CD8-positive, alpha-beta memory T cell (primary cell): ENCODE measurements around the gene ACTL6B. TPM values are rescaled to one million over a fixed set of nuclear protein-coding genes. Genes with fewer than 3 reads are reported as not detected.
A peak's percentile ranks its signal among the peaks of the same experiment; 100 is the strongest.

Source experiments
- CTCF ChIA-PET: fragments of 350-600 bp; sonication (Branson Sonifier 250); formaldehyde crosslinking; loops from one replicate; lab custom pipeline; 2021; ENCODE audit warnings: antibody characterized with exemption; lab: Charles Lee
- POLR2A ChIA-PET: fragments of 350-600 bp; sonication (Branson Sonifier 250); formaldehyde crosslinking; loops from one replicate; lab custom pipeline; 2021; ENCODE audit warnings: antibody characterized with exemption; lab: Charles Lee
- DNase-seq, 5 donors: peaks; one replicate each; pipeline versions ENCODE4 v3.0.0 to v3.0.0-alpha.2; 2020 to 2022; ENCODE audit warnings: mixed read lengths in 1 of 5
- H3K27ac ChIP-seq: one replicate; pipeline ENCODE4 v1.7.0; 2013; ENCODE audit warnings: low read depth, mild to moderate bottlenecking, low read length, moderate library complexity
- H3K27me3 ChIP-seq: 2 replicates; pipeline ENCODE4 v1.7.0; 2013; ENCODE audit warnings: low read length, mild to moderate bottlenecking; ENCODE audit not compliant: insufficient read depth, poor library complexity, severe bottlenecking
- H3K36me3 ChIP-seq: 2 replicates; pipeline ENCODE4 v1.7.0; 2013; ENCODE audit warnings: mild to moderate bottlenecking, low read length, moderate library complexity; ENCODE audit not compliant: insufficient read depth
- H3K4me1 ChIP-seq: 2 replicates; pipeline ENCODE4 v1.7.0; 2013; ENCODE audit warnings: mild to moderate bottlenecking, low read length, moderate library complexity; ENCODE audit not compliant: insufficient read depth
- H3K4me3 ChIP-seq: 2 replicates; pipeline ENCODE4 v1.7.0; 2013; ENCODE audit warnings: mild to moderate bottlenecking, low read length
- H3K9me3 ChIP-seq: 2 replicates; pipeline ENCODE4 v1.7.0; 2013; ENCODE audit warnings: mild to moderate bottlenecking, low read length
- H3K27ac Mint-ChIP-seq, 8 donors: one replicate each; pipeline ENCODE4 v1.8.0; 2020 to 2021; ENCODE audit warnings: mixed read lengths in 8 of 8, mild to moderate bottlenecking in 6 of 8, inconsistent platforms in 3 of 8, moderate library complexity in 3 of 8
- H3K27me3 Mint-ChIP-seq, 2 donors: one replicate each; pipeline ENCODE4 v1.8.0; 2020 to 2021; ENCODE audit warnings: mixed read lengths in 2 of 2, mild to moderate bottlenecking in 1 of 2, moderate library complexity in 1 of 2
- H3K36me3 Mint-ChIP-seq, 3 donors: one replicate each; pipeline ENCODE4 v1.8.0; 2020 to 2021; ENCODE audit warnings: mixed read lengths in 3 of 3, inconsistent platforms in 1 of 3, mild to moderate bottlenecking in 1 of 3
- H3K4me1 Mint-ChIP-seq, 3 donors: one replicate each; pipeline ENCODE4 v1.8.0; 2020 to 2021; ENCODE audit warnings: mixed read lengths in 3 of 3, inconsistent platforms in 1 of 3, mild to moderate bottlenecking in 1 of 3
- H3K4me3 Mint-ChIP-seq, 7 donors: one replicate each; pipeline ENCODE4 v1.8.0; 2020 to 2021; ENCODE audit warnings: mixed read lengths in 7 of 7, mild to moderate bottlenecking in 6 of 7, moderate library complexity in 4 of 7, inconsistent platforms in 2 of 7
- H3K9me3 Mint-ChIP-seq, 5 donors: one replicate each; pipeline ENCODE4 v1.8.0; 2020 to 2022; ENCODE audit warnings: mixed read lengths in 5 of 5, mild to moderate bottlenecking in 3 of 5, moderate library complexity in 2 of 5, inconsistent platforms in 1 of 5
- polyA plus RNA-seq: library from polyadenylated mRNA; unstranded; fragments of 300-500 nt; fragmentation: Illumina TruSeq; gene quantifications from one replicate; pipeline ENCODE4 v1.2.3, GENCODE V29; 2021
- total RNA-seq, 2 experiments: library from RNA; stranded (reverse); gene quantifications; one replicate each; pipeline ENCODE4 v1.2.3, GENCODE V29; 2021

ACTL6B gene
- total and polyA plus RNA-seq, 3 experiments from 2014 or later, result not detected

DNA sequence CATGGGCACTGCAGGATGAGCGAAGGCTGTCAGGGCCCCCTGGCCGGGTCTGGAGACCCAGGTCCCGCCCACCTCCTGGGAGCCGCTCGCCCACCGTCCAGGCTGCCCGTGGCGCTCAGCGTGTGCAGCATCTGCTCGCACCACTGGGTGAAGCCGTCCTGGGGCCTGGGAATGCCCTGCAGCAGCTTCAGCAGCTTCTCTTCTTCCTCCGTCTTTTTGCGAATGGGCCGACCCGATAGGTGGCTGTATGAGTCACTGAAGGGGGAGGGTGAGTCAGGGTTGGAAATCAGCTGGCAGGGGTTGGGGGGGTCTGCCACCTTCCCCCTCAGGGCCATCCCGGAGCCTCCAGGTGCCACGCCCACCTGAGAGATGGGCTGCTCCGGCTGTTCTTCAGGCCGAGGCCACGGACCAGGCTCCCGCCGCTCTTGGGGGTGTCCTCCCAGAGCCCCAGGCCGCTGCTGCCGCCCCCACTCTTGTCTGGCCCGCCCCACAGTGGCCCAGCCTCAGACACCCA is 26.0 kb upstream of the ACTL6B start:
- Mint-ChIP-seq H3K4me3 (no peak overlapping the region), H3K4me1 (peaks cover 24 to 37% (median 27%) of the 10 kb centered on the region in 3 donors), H3K36me3 (peaks cover 0 to 80% (median 2%) of the 10 kb centered on the region in 3 donors), H3K27me3 (no peaks in the 10 kb centered on the region), H3K9me3 (no peaks in the 10 kb centered on the region), H3K27ac (no peak overlapping the region)
- Histone ChIP-seq H3K27me3 (no peaks in the 10 kb centered on the region), H3K4me1 (peaks cover 16% of the 10 kb centered on the region), H3K4me3 (no peak overlapping the region), H3K9me3 (no peaks in the 10 kb centered on the region), H3K36me3 (peaks cover 18% of the 10 kb centered on the region), H3K27ac (no peak overlapping the region)
- ChIA-PET POLR2A (interaction anchor here (0.6 to 1.2 kb wide), 2 partner anchors 8 to 11 kb away, joined by 4 read pairs; no protein-coding TSS in a partner anchor), CTCF (interaction anchor here (1.1 to 8.8 kb wide), 3 partner anchors 10 to 96 kb away, joined by 3 to 91 read pairs (median 6); partner anchors contain the start of genes FBXO24, GIGYF1 and LRCH4)
- no peak for DNase-seq

DNA sequence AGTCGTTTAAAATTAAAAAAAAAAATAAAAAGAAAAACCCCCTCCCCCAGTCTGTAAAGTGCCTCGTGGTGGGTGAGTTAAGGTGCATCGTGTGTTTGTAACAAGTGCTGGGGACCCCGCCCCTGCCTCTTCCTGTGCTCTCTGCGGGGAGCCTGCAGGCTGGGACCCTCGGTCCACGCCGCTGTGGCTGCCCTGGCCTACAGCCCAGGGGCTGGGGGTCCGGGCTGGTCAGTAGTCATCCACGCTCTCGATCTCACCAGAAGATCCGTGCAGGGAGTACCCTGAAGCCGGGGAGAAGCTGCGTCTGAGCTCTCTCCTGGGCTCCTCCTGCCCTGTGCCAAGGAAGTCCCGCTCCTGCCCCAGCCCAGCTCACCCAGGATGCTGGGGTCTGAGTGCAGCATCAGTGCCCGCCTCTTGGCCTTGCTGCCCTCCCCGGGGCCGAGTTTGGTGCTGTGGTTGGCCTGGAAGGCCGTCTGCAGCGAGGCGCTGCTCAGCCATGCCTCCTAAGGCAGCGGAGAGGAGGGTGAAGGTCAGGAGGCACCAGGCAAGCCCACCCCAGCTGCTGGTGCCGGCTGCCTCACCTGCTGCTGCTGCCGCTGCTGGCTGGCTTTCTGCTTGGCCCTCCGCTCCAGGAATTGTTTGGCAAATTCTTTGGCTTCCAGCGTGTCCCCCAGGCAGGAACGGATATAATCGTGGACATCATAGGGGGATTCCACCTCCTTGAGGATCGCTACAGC is 25.4 kb upstream of the ACTL6B start:
- Mint-ChIP-seq H3K4me3 (no peak overlapping the region), H3K27me3 (no peaks in the 10 kb centered on the region), H3K9me3 (no peaks in the 10 kb centered on the region), H3K27ac (peak overlapping the region in 1 of 8 donors; percentile 26), H3K4me1 (peaks cover 25 to 42% (median 29%) of the 10 kb centered on the region in 3 donors), H3K36me3 (peaks cover 0 to 80% (median 2%) of the 10 kb centered on the region in 3 donors)
- no peak overlapping the region for H3K4me3 ChIP-seq
- H3K36me3 ChIP-seq, result peaks cover 24% of the 10 kb centered on the region
- peaks cover 18% of the 10 kb centered on the region for H3K4me1 ChIP-seq
- ChIA-PET CTCF (interaction anchor here (8.8 kb wide), 1 partner anchor 11 kb away, joined by 91 read pairs; the partner anchor contains the start of gene GIGYF1), POLR2A (interaction anchor here (0.6 to 1.2 kb wide), 3 partner anchors 7 to 77 kb away, joined by 3 to 4 read pairs (median 4); no protein-coding TSS in a partner anchor)
- H3K27me3 ChIP-seq, result no peaks in the 10 kb centered on the region
- H3K9me3 ChIP-seq, result no peaks in the 10 kb centered on the region
- H3K27ac ChIP-seq, result no peak overlapping the region
- DNase-seq, result no peak

GRCh38 chr7:100680576-100681271 is 24.5 kb upstream of the ACTL6B start:
- H3K4me1 Mint-ChIP-seq, result peaks cover 29 to 46% (median 33%) of the 10 kb centered on the region in 3 donors
- H3K36me3 ChIP-seq, result peaks cover 28% of the 10 kb centered on the region
- ChIA-PET POLR2A (interaction anchor here (0.6 to 2.0 kb wide), 4 partner anchors 14 to 95 kb away, joined by 3 to 9 read pairs (median 5); partner anchors contain the start of genes FBXO24, LRCH4 and POP7), CTCF (interaction anchor here (0.9 to 8.8 kb wide), 4 partner anchors 12 to 25 kb away, joined by 3 to 91 read pairs (median 4); partner anchors contain the start of genes GIGYF1 and POP7)
- DNase-seq, result no peak
- peaks cover 24% of the 10 kb centered on the region for H3K4me1 ChIP-seq
- H3K27ac Mint-ChIP-seq, result peak overlapping the region in 7 of 8 donors; percentile 8 to 66 (median 45)
- H3K27me3 ChIP-seq, result no peaks in the 10 kb centered on the region
- peaks cover 0 to 2% of the 10 kb centered on the region in 2 donors for H3K27me3 Mint-ChIP-seq
- no peak overlapping the region for H3K27ac ChIP-seq
- no peak overlapping the region for H3K4me3 ChIP-seq
- no peaks in the 10 kb centered on the region for H3K9me3 ChIP-seq
- peak overlapping the region in 2 of 7 donors; percentile 6 to 70 for H3K4me3 Mint-ChIP-seq
- no peaks in the 10 kb centered on the region for H3K9me3 Mint-ChIP-seq
- peaks cover 0 to 77% (median 2%) of the 10 kb centered on the region in 3 donors for H3K36me3 Mint-ChIP-seq

DNA sequence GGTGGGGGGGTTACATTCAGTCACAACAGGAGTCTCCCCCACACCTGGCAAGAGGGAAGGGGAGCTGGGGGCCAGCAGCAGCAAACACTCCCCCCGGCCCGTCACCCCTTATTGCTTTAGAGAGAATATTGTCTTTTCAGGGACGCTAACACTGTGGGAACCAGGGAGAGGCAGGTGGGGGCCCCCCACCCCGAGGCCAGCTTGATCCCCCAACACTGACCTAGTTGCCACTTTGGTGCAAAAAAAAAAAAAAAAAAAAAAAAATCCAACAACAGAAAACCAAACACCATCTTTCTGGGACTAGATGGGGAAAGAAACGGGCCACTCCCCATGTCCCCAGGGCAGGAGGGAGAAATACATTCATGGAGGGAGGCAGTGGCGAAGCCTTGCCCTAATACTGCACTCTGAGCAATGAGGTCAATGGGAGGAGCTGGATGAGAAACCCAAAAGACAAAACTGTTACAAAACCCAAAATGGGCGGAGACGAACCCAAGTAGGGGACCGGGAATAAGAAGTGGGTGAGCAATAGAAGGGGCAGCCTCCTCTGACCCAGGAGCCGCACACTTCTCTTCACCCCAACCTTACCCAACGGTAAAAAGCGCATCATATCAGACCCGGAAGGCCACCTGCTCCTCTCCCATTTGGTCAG is 23.8 kb upstream of the ACTL6B start:
- no peaks in the 10 kb centered on the region for H3K9me3 Mint-ChIP-seq
- H3K4me3 Mint-ChIP-seq, result peak overlapping the region in 1 of 7 donors; percentile 70
- peak overlapping the region; percentile 8 to 94 (median 51) for H3K27ac Mint-ChIP-seq
- no peak overlapping the region for H3K27ac ChIP-seq
- peaks cover 28% of the 10 kb centered on the region for H3K36me3 ChIP-seq
- POLR2A ChIA-PET, result interaction anchor here (0.6 to 2.0 kb wide), 6 partner anchors 9 to 682 kb away, joined by 3 to 12 read pairs (median 9); partner anchors contain the start of genes FBXO24 and LRCH4
- no peaks in the 10 kb centered on the region for H3K27me3 ChIP-seq
- H3K27me3 Mint-ChIP-seq, result peaks cover 0 to 2% of the 10 kb centered on the region in 2 donors
- CTCF ChIA-PET, result interaction anchor here (0.7 to 8.8 kb wide), 6 partner anchors 12 to 116 kb away, joined by 3 to 91 read pairs (median 4); partner anchors contain the start of genes GIGYF1 and POP7
- H3K9me3 ChIP-seq, result no peaks in the 10 kb centered on the region
- no peak for DNase-seq
- peaks cover 29 to 46% (median 33%) of the 10 kb centered on the region in 3 donors for H3K4me1 Mint-ChIP-seq
- H3K4me1 ChIP-seq, result peaks cover 24% of the 10 kb centered on the region
- H3K36me3 Mint-ChIP-seq, result peaks cover 0 to 73% (median 0%) of the 10 kb centered on the region in 3 donors
- no peak overlapping the region for H3K4me3 ChIP-seq

DNA sequence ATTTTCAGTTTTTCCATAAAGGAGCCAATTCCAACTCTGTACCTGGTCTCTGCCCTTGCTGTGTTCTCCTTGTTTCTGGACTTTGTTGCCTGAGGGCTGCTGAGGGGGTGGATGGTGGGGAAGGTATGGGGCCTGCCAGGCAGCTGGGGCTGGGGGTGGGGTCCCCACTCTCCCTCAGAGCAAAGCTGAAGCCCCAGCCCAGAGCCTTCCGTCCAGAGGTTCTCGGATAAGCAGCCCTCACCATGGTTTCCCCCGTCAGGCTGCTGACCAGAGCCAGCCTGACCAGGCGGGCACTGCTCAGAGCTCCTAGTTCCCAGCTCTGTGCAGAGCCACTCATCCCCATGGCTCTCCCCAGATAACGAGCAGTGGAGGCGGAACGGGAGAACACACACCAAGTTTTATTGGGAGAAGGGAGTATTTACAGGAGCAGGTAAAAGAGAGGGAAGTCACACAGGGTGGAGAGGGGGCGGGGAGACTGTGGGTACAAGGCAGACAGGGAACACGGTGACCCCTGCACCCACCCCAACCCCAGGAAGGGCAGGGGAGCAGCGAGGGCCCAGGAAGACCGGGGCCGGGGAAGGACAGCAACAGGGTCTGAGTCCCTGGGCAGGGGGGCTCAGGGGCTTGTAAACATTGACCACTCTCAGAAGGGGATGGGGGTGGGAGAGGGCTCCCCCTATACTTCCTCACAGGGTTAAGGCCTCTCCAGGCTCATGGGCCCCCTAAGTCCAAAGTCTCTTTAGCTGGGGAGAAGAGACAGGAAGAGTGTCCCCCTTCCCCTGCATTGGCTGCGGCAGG is 23.1 kb upstream of the ACTL6B start:
- peaks cover 29 to 46% (median 33%) of the 10 kb centered on the region in 3 donors for H3K4me1 Mint-ChIP-seq
- ChIA-PET CTCF (interaction anchor here (0.7 to 8.8 kb wide), 4 partner anchors 13 to 115 kb away, joined by 3 to 91 read pairs (median 12); partner anchors contain the start of genes GIGYF1 and POP7), POLR2A (interaction anchor here (0.6 to 2.0 kb wide), 5 partner anchors 10 to 681 kb away, joined by 3 to 12 read pairs (median 9); partner anchors contain the start of genes FBXO24 and LRCH4)
- H3K36me3 Mint-ChIP-seq, result peaks cover 0 to 70% (median 0%) of the 10 kb centered on the region in 3 donors
- Histone ChIP-seq H3K27ac (no peak overlapping the region), H3K27me3 (no peaks in the 10 kb centered on the region), H3K4me1 (peaks cover 24% of the 10 kb centered on the region), H3K4me3 (no peak overlapping the region), H3K9me3 (no peaks in the 10 kb centered on the region), H3K36me3 (peaks cover 28% of the 10 kb centered on the region)
- peaks cover 0 to 1% (median 0%) of the 10 kb centered on the region in 5 donors for H3K9me3 Mint-ChIP-seq
- H3K27ac Mint-ChIP-seq, result peak overlapping the region in 6 of 8 donors; percentile 12 to 94 (median 68)
- no peak overlapping the region for H3K4me3 Mint-ChIP-seq
- peaks cover 0 to 2% of the 10 kb centered on the region in 2 donors for H3K27me3 Mint-ChIP-seq
- no peak for DNase-seq

DNA sequence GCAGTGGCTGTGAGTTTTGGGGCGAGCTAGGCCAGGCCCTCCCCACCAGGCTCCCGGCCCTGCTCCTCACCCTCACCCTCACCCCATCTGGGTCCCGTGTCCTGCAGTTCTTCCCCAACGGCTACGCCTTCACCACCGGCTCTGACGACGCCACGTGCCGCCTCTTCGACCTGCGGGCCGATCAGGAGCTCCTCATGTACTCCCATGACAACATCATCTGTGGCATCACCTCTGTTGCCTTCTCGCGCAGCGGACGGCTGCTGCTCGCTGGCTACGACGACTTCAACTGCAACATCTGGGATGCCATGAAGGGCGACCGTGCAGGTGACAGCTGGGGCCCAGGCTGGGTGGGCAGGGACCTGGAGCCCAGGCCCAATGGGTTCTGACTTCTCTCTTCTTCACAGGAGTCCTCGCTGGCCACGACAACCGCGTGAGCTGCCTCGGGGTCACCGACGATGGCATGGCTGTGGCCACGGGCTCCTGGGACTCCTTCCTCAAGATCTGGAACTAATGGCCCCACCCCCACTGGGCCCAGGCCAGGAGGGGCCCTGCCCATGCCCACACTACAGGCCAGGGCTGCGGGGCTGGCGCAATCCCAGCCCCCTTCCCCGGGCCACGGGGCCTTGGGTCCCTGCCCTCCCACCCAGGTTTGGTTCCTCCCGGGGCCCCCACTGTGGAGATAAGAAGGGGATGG is 22.2 kb upstream of the ACTL6B start:
- POLR2A ChIA-PET, result interaction anchor here (1.0 to 1.7 kb wide), 2 partner anchors 14 to 76 kb away, joined by 4 to 5 read pairs; partner anchors contain the start of gene PCOLCE
- peaks cover 0 to 1% (median 0%) of the 10 kb centered on the region in 5 donors for H3K9me3 Mint-ChIP-seq
- no peak overlapping the region for H3K4me3 ChIP-seq
- peak overlapping the region in 3 of 7 donors; percentile 34 to 83 (median 45) for H3K4me3 Mint-ChIP-seq
- H3K9me3 ChIP-seq, result no peaks in the 10 kb centered on the region
- peaks cover 29 to 46% (median 33%) of the 10 kb centered on the region in 3 donors for H3K4me1 Mint-ChIP-seq
- peaks cover 0 to 67% (median 0%) of the 10 kb centered on the region in 3 donors for H3K36me3 Mint-ChIP-seq
- H3K27me3 ChIP-seq, result no peaks in the 10 kb centered on the region
- no peak for DNase-seq
- no peak overlapping the region for H3K27ac ChIP-seq
- peak overlapping the region in 5 of 8 donors; percentile 29 to 82 (median 60) for H3K27ac Mint-ChIP-seq
- H3K4me1 ChIP-seq, result peaks cover 24% of the 10 kb centered on the region
- H3K27me3 Mint-ChIP-seq, result peaks cover 0 to 6% of the 10 kb centered on the region in 2 donors
- CTCF ChIA-PET, result interaction anchor here (3.5 to 8.8 kb wide), 2 partner anchors 14 to 27 kb away, joined by 18 to 91 read pairs; partner anchors contain the start of genes GIGYF1 and POP7
- H3K36me3 ChIP-seq, result peaks cover 28% of the 10 kb centered on the region
